GM12872 (cell line): Measurements from ENCODE around the gene PHRF1.

Source experiments
- TF ChIP-seq, protein P1 (sequence below): IDR thresholded peaks from 3 replicates; pipeline ENCODE4 v1.5.1; 2011; ENCODE audit warnings: low read depth, mild to moderate bottlenecking, low read length, moderate library complexity; ENCODE audit not compliant: insufficient read depth

The PHRF1 gene

DNA sequence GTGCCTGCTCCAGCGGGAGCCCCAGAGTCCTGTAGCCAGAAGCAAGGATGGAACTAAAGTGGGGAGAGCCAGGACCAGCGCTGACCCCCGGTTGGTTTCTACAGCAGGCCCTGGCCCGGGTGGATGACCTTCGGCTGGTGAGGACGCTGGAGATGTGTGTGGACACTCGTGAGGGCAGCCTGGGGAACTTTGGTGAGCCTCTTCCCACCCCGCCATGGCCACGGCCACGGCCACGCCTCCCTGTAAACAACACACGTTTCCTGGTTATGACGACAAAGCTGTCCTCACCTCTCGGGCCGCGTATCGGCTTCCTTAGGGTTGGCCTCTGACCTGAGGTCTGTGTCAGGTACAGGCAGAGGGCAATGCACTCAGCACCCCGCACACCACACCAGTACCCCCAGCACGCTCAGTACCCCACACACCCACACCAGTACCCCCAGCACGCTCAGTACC lies 34.8 kb upstream of the PHRF1 start:
- TF ChIP-seq, protein P1, sequence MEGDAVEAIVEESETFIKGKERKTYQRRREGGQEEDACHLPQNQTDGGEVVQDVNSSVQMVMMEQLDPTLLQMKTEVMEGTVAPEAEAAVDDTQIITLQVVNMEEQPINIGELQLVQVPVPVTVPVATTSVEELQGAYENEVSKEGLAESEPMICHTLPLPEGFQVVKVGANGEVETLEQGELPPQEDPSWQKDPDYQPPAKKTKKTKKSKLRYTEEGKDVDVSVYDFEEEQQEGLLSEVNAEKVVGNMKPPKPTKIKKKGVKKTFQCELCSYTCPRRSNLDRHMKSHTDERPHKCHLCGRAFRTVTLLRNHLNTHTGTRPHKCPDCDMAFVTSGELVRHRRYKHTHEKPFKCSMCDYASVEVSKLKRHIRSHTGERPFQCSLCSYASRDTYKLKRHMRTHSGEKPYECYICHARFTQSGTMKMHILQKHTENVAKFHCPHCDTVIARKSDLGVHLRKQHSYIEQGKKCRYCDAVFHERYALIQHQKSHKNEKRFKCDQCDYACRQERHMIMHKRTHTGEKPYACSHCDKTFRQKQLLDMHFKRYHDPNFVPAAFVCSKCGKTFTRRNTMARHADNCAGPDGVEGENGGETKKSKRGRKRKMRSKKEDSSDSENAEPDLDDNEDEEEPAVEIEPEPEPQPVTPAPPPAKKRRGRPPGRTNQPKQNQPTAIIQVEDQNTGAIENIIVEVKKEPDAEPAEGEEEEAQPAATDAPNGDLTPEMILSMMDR, result no peak

DNA sequence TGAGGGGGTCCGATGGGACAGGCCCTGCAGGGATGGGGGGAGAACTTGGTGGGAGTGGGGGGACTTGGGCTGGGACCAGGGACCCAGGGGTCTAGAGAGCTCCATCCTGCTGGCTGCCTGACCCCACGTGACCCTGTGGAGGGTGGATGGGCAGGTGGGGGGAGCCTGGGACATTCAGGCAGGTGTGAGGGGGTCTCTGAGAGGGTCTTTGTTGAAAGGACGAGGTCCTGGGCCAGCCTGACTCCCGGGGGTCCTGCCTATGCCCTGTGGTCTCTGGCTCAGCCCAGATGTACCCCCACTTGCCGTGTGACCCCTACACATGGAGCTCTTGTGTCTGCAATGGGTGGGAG lies 31.5 kb upstream of the PHRF1 start:
- TF ChIP-seq, protein P1, result no peak

DNA sequence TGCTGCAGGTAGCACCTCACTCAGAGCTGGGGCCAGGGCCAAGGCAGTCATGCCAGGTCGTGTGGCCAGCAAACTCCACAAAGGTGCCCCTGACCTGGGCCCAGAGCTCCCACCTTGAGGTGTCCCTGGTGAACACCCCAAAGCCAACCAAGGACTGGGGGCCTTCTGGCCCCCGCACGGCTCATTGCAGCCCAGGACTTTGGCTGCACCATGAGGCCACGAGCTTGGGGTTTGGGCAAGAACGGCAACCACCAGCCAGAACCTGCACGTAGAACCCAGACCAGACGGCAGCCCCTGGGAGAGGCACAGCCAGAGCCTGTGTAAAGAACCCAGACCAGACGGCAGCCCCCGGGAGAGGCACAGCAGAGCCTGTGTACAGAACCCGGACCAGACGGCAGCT lies 31.1 kb upstream of the PHRF1 start:
- TF ChIP-seq, protein P1, result no peak

DNA sequence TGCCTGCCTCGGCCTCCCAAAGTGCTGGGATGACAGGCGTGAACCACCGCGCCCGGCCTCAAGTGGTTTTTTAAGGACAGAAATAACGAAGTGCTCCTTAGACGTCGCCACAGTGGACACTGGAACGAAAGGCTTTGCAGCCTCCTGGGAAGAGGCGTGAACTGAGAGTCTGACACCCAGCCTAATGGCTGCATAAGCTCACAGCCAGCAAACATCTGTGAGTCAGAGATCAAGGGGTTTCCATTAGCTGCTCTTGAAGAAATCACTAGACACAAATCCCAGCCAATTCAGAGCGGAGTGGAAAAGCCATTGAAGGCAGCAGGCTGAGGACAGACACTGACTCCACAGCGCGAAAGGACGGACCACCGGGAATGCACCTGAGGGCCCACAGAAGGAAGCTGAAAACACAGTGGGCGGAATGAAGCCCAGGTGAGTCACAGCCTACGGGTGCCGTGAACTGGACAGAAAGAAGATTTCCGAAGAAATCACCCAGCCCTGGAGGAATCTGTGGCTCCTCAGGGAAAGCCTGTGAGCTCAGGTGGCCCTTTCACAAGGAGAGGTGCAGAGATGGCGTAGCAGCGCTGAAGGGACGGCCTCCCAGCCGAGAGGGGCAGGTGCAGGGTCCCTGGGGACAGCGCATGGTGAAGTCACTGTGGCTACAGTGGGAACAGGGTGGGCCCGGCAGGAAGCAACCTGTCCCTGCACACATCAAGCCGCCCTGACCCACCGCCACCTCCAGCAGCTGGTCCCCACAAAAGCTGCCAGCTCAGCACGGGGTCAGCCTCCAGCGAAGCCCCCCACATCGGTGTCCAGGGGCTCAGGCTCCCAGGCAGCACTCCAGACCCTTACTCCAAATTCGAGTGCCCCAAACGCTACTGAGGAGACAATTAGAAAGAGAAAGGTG lies 27.3 kb upstream of the PHRF1 start:
- TF ChIP-seq, protein P1, result no peak

DNA sequence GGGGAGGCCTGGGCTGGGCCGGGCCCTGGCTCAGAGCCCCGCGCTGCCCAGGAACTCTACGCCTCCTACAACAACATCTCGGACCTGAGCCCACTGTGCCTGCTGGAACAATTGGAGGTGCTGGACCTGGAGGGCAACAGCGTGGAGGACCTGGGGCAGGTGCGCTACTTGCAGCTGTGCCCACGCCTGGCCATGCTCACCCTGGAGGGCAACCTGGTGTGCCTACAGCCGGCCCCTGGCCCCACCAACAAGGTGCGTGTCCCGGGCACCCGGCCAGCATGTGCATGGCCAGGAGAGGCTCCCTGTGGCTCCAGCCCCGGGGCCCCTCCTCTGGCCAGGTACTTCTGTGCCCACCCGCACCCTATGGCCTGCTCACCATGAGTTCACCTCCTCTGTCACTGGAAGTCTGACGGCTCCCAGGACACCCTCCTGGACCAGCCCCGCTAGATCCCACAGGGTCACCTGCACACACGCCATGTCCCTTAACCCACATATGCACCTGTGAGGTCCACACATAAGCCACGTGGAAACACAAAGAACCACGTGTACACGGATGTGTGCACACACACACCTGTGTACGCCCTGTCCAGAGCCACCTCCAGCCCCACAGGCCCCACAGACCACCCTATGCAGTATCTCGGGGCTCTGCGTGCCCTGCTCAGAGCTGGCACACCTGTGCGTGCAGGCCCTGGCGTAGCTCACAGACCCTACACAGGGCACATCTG lies 26.1 kb upstream of the PHRF1 start:
- TF ChIP-seq, protein P1, result no peak

DNA sequence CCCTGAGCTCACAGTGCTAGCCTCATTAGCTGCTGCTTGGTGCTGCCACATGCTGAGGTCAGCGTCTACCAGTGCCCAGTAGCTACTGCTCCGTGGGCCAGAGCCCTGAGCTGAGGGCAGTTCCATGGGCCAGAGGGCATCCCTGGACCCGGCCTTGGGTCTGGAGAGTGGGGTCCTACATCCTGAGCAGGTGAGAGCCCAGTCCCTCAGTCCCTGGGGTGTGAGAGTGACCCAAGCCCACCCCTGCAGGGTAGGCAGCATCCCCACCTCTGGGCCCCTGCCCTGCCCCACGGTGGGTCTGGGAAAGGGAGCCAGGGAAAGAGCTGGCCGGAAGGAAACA lies 25.6 kb upstream of the PHRF1 start:
- TF ChIP-seq, protein P1, result no peak

DNA sequence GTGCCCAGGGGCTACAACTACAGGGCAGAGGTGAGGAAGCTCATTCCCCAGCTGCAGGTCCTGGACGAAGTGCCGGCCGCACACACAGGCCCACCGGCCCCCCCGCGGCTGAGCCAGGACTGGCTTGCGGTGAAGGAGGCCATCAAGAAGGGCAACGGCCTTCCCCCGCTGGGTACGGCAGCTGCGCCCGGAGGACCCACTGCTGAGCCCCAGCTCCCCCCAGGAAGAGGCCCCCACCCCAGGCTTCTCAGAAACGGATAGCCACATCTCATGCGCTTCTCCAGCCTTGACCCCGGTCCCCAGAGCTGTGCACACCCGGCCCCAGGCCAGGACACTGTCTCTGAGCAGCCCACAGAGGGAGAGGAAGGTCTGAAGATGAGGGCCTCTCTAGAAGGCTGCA lies 25.1 kb upstream of the PHRF1 start:
- TF ChIP-seq, protein P1, result no peak
